Islet of Langerhans (tissue), 1 donor: ENCODE measurements around the gene RNF207.

Source experiments
- FAIRE-seq: peaks from one replicate; lab custom pipeline; 2011; peaks lifted over from hg19 to GRCh38; lab: Jason Lieb, UNC

The RNF207 gene

GRCh38 chr1:6174621-6175410 is 31.1 kb upstream of the RNF207 start:
- no peak for FAIRE-seq

- no peak for FAIRE-seq
Observed at GRCh38 chr1:6175411-6175828, 30.5 kb upstream of the RNF207 start.

GRCh38 chr1:6176779-6177178 is 29.1 kb upstream of the RNF207 start:
- no peak for FAIRE-seq

GRCh38 chr1:6177681-6178380 is 28.1 kb upstream of the RNF207 start:
- no peak for FAIRE-seq

GRCh38 chr1:6178751-6179563 is 27.0 kb upstream of the RNF207 start:
- FAIRE-seq = no peak

GRCh38 chr1:6179564-6180175 is 26.2 kb upstream of the RNF207 start:
- FAIRE-seq = no peak

- FAIRE-seq = no peak
Observed at GRCh38 chr1:6180268-6180706, 25.6 kb upstream of the RNF207 start, which contains the start of gene CHD5. Gene CHD5 (minus strand): TSS chr1:6180321. CDS start chr1:6180023, 298 bp downstream.

- no peak for FAIRE-seq
Observed at GRCh38 chr1:6180707-6181311, 25.1 kb upstream of the RNF207 start.

GRCh38 chr1:6181347-6181770 is 24.6 kb upstream of the RNF207 start:
- no peak for FAIRE-seq

GRCh38 chr1:6183520-6183989 is 22.4 kb upstream of the RNF207 start:
- no peak for FAIRE-seq

- no peak for FAIRE-seq
Observed at GRCh38 chr1:6184083-6184783, 21.7 kb upstream of the RNF207 start.

- FAIRE-seq = no peak
Observed at GRCh38 chr1:6185151-6185550, 20.8 kb upstream of the RNF207 start.

- FAIRE-seq = no peak
Observed at GRCh38 chr1:6185635-6186382, 20.1 kb upstream of the RNF207 start.

GRCh38 chr1:6188466-6188865 is 17.5 kb upstream of the RNF207 start:
- no peak for FAIRE-seq

GRCh38 chr1:6191968-6192367 is 14.0 kb upstream of the RNF207 start:
- no peak for FAIRE-seq

- no peak for FAIRE-seq
Observed at GRCh38 chr1:6197746-6198427, 8.0 kb upstream of the RNF207 start.

- no peak for FAIRE-seq
Observed at GRCh38 chr1:6198646-6199297, 7.1 kb upstream of the RNF207 start.

GRCh38 chr1:6199298-6200187 is 6.4 kb upstream of the RNF207 start, which contains the start of gene RPL22:
Gene RPL22 (minus strand): TSS chr1:6199595. CDS start chr1:6199573, 22 bp downstream.
- FAIRE-seq = peak; percentile 80
